ENCODE results near the gene DIAPH1.

The DIAPH1 gene

DNA sequence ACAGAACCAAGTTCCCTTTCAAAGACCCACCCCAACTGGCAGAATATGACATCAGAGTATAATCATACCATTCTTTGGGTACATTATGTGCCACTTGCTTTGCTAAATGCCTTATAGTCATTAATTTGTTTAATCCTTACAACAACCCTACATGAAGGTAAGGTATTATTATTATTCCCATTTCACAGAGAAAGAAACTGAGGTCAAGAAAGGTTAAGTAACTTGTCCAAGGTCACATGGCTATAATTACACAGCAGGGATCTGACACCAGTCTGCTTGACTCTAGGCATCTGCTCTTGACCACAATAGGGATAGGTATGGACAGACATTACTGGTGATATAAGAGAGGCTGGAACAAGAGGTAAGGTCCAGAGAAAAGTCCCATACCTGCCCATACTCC, 31.2 kb upstream of the DIAPH1 start:
- TF ChIP-seq, protein P1, sequence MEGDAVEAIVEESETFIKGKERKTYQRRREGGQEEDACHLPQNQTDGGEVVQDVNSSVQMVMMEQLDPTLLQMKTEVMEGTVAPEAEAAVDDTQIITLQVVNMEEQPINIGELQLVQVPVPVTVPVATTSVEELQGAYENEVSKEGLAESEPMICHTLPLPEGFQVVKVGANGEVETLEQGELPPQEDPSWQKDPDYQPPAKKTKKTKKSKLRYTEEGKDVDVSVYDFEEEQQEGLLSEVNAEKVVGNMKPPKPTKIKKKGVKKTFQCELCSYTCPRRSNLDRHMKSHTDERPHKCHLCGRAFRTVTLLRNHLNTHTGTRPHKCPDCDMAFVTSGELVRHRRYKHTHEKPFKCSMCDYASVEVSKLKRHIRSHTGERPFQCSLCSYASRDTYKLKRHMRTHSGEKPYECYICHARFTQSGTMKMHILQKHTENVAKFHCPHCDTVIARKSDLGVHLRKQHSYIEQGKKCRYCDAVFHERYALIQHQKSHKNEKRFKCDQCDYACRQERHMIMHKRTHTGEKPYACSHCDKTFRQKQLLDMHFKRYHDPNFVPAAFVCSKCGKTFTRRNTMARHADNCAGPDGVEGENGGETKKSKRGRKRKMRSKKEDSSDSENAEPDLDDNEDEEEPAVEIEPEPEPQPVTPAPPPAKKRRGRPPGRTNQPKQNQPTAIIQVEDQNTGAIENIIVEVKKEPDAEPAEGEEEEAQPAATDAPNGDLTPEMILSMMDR (IDR thresholded peaks at IDR 0.05; ENCODE audit: control insufficient read depth, insufficient read depth, low read depth, low read length, missing control alignments): no peak
- no peak for DNase-seq (ENCODE audit: low read depth)
- H3K4me3 ChIP-seq (ENCODE audit: control insufficient read depth, low read depth, low read length): no peak overlapping the region

DNA sequence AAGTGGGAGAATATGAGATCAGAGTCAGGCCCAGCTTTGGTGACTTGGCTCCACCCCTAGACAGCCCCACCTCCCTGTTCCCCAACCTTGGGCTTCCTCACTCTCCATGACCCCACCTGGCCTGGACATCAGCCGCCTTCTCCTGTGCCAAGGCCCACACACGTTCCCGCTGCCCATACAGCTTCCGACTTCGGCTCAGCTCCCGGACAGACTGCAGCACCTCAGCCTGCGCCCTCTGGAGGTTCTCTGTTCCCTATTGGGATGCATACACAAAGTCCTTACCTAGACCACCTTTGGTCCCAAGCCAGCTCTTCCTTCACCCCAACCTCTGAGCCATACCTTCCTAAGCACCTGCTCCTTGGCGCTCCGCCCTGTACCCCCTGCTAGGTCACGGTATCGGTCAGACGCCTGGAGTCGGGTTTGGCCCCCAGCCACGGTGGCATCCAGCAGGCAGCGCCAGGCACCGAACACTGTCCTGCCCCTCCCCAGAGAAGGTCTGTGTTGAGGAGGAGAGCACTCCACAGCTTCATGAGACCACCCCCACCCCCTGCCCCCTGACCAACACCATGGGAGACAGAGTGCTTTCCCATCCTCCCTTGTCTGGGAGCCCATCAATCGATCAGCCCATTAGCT, 30.4 kb upstream of the DIAPH1 start:
- no peak overlapping the region for H3K4me3 ChIP-seq (ENCODE audit: control insufficient read depth, low read depth, low read length)
- TF ChIP-seq, protein P1 (IDR thresholded peaks at IDR 0.05; ENCODE audit: control insufficient read depth, insufficient read depth, low read depth, low read length, missing control alignments): no peak
- DNase-seq (ENCODE audit: low read depth): no peak

DNA sequence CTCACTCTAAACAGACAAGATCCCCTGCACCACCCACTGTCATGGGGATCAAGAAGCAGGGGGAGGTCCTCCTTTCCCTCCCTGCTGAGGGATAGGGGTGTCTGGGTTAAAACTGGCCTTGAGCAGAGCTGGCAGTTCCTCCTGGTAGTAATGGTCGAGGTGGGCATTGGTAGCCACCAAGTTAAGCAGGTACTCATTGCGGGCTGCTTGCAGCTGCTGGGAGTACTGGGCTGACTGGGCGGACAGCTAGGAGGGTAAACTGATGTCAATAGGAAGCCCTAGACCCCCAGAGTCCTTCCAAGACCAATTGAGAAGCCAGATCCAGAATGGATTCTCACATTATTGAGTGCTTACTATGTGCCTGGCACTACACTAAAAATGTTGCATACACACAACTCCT, 29.1 kb upstream of the DIAPH1 start:
- TF ChIP-seq, protein P1 (IDR thresholded peaks at IDR 0.05; ENCODE audit: control insufficient read depth, insufficient read depth, low read depth, low read length, missing control alignments): no peak
- H3K4me3 ChIP-seq (ENCODE audit: control insufficient read depth, low read depth, low read length): no peak overlapping the region
- no peak for DNase-seq (ENCODE audit: low read depth)

DNA sequence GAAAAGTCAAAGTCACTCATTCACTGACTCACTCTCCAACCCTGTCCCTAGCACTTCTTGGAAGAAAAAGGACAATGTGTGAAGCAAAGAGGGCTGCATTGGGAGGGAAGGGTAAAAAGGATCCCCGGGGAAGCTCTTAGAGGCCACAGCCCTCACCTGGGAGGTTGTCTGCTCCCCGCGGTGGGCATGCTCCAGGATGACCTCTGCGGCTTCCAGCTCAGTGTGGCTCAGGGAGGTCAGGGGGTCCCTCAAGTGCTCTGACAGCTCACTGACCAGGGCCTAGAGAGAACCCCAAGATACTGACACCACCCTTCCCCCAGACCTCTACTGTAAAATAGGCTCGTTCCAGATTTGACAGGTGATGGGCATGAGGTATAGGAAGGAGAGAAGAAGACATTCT, 28.4 kb upstream of the DIAPH1 start:
- DNase-seq (ENCODE audit: low read depth): no peak
- no peak overlapping the region for H3K4me3 ChIP-seq (ENCODE audit: control insufficient read depth, low read depth, low read length)
- TF ChIP-seq, protein P1 (IDR thresholded peaks at IDR 0.05; ENCODE audit: control insufficient read depth, insufficient read depth, low read depth, low read length, missing control alignments): no peak

DNA sequence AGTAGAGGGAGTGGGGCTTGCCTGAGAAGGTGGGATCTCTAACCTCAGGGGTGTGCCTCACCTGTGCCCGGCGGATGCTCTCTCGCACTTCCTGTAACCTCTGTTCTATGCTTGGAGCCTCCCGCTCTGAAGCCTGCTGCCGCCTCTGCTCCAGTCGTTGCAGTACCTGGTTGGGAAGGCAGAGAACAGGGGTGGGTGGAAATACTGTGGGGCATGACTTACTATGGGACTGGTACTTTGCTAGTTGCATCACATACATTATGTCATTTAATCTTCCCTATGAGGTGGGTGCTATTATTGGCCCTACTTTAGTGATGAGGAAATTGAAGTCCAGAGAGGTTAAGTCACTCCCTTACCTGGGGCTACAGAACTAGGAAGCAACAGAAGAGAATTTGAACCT, 27.2 kb upstream of the DIAPH1 start:
- no peak for DNase-seq (ENCODE audit: low read depth)
- no peak overlapping the region for H3K4me3 ChIP-seq (ENCODE audit: control insufficient read depth, low read depth, low read length)
- TF ChIP-seq, protein P1 (IDR thresholded peaks at IDR 0.05; ENCODE audit: control insufficient read depth, insufficient read depth, low read depth, low read length, missing control alignments): no peak

DNA sequence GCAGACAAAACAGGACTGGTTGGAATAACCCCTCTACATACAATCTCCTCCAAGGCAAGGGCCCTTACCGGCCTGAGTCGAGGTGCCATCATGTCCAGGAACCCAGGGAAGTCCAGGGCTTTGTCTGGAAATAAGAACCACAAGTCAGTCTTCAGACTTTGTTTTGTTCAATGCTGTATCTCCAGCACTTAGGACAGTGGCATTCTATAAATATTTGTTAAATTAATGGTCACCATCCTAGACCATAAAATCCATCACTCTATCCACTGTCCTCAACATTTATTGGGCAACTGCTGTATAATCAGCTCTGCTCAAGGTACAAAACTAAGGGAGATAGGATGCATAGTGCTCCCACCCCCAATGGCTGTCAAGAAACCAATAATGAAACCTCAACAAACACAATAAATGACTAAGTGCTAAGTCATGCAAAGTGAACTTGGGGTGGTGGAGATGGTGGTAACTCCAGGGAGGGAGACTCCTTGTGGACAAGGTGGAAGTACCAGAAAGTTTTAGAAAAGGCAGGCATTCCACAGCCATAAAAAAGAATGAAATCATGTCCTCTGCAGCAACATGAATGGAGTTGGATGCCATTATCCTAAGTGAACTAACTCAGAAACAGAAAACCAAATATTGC, 23.0 kb upstream of the DIAPH1 start:
- no peak for DNase-seq (ENCODE audit: low read depth)
- TF ChIP-seq, protein P1 (IDR thresholded peaks at IDR 0.05; ENCODE audit: control insufficient read depth, insufficient read depth, low read depth, low read length, missing control alignments): peak; percentile 48
- no peak overlapping the region for H3K4me3 ChIP-seq (ENCODE audit: control insufficient read depth, low read depth, low read length)
